Stomach smooth muscle (tissue), 2 donors: ENCODE results near the gene SLC25A1.
"Not testable (repeated sequence)": the region's sequence is repeated elsewhere in the genome, so short reads cannot be mapped to it uniquely, and the experiment has no call there.

Experiments
- H3K27ac ChIP-seq: one replicate; pipeline ENCODE4 v1.7.0; 2013; ENCODE audit warnings: mild to moderate bottlenecking, low read length, inconsistent platforms
- H3K27me3 ChIP-seq, 2 donors: one replicate each; pipeline ENCODE4 v1.7.0; 2013; ENCODE audit warnings: low read length in 2 of 2; ENCODE audit not compliant: insufficient read depth in 2 of 2, control insufficient read depth in 1 of 2
- H3K36me3 ChIP-seq, 2 donors: one replicate each; pipeline ENCODE4 v1.7.0; 2013; ENCODE audit warnings: low read length in 2 of 2; ENCODE audit not compliant: control insufficient read depth in 2 of 2, insufficient read depth in 2 of 2
- H3K4me1 ChIP-seq: one replicate; pipeline ENCODE4 v1.7.0; 2013; ENCODE audit warnings: low read length; ENCODE audit not compliant: control insufficient read depth, insufficient read depth
- H3K4me3 ChIP-seq, 2 donors: one replicate each; pipeline ENCODE4 v1.7.0; 2013; ENCODE audit warnings: low read length in 2 of 2
- H3K9ac ChIP-seq, 2 donors: one replicate each; pipeline ENCODE4 v1.7.0; 2013; ENCODE audit warnings: low read length in 2 of 2, mild to moderate bottlenecking in 1 of 2
- H3K9me3 ChIP-seq, 2 donors: one replicate each; pipeline ENCODE4 v1.7.0; 2013; ENCODE audit warnings: low read length in 2 of 2; ENCODE audit not compliant: control insufficient read depth in 2 of 2
- donor health status: healthy.
- donor health status: Pancreatic carcinoma.

Gene SLC25A1

DNA sequence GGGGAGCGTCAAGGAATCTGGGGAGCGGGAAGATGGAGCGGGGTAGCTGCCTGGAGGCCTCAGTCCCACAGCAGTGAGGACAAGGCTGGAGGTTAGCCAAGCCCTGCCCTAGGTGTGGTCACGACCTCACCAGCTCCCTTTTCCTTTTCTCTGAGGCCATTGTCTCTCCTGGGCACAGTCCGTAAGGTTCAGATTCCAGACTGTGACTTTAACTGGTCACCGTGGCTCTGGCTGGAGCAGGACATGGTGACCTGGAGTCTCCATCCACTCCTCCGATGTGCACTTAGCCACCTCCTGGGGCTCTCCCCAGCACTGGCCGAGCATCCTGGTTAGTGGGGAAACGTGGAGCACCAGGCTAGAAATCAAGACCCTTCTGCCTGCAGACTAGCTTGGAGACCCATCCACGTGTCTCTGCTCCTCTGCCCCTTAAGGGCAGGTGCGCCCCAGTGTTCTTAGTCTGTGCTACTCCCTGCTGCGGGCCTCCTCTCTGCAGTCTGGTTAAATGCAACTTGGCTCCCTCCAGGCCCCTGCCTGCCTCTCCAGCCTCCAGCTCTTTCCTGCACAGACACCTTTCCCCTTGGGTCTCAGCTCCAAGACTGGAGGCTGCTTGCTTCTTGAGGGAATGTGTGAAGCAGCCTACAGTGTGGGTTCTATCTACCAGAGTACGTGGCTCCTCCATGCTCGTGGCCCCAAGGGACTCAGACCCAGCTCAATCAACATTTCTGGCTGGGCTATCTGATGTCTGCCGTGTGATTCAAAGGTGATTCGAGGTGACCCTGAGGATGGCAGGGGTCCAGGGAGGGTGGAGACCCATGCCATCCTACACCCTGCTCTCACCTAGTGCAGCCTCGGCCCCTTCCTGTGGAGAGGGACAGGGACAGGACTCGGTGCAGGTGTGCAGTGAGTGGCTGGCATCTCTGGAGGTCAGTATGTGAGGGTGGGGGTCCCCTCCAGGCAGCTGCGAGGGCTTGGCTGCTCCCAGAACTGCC, 5.2 kb downstream of the SLC25A1 start:
- Histone ChIP-seq H3K27me3 (peaks cover 7 to 14% of the 10 kb centered on the region in 2 donors), H3K4me3 (peak overlapping the region in 1 of 2 donors; percentile 94), H3K27ac (no peak overlapping the region), H3K36me3 (no peaks in the 10 kb centered on the region), H3K4me1 (peaks cover 64% of the 10 kb centered on the region), H3K9ac (peak overlapping the region in 1 of 2 donors; percentile 98), H3K9me3 (no peaks in the 10 kb centered on the region)

- Histone ChIP-seq H3K27me3 (peaks cover 15 to 20% of the 10 kb centered on the region in 2 donors), H3K36me3 (no peaks in the 10 kb centered on the region), H3K9me3 (no peaks in the 10 kb centered on the region), H3K4me1 (peaks cover 59% of the 10 kb centered on the region), H3K4me3 (peak overlapping the region; percentile 90 to 94), H3K27ac (peak overlapping the region; percentile 91), H3K9ac (peak overlapping the region; percentile 97 to 98)
Observed at GRCh38 chr22:19172213-19173046, 6.1 kb downstream of the SLC25A1 start.

DNA sequence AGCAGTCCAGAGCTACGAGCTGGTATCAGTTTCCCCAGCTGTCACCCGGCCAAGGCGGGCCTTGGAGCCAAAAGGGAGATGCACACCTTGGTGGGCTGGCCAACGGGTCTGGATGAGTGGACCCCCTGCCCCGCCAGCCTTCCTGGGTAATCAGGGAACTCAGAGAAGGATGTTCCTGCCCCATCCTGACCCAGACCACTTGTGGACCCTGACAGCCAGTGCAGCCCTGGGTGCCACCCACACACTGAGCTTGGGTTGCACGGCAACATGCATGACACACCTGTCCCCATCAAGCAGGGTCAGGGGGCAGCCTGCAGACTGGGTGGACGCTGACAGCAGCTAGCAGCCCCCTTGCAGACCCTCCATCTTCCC, 8.6 kb downstream of the SLC25A1 start:
- H3K36me3 ChIP-seq, result no peaks in the 10 kb centered on the region
- H3K27ac ChIP-seq, result no peak overlapping the region
- H3K4me3 ChIP-seq, result peak overlapping the region; percentile 28 to 62
- H3K4me1 ChIP-seq, result peaks cover 51% of the 10 kb centered on the region
- H3K9me3 ChIP-seq, result no peaks in the 10 kb centered on the region
- H3K27me3 ChIP-seq, result peaks cover 23 to 25% of the 10 kb centered on the region in 2 donors
- peak overlapping the region; percentile 36 to 49 for H3K9ac ChIP-seq

DNA sequence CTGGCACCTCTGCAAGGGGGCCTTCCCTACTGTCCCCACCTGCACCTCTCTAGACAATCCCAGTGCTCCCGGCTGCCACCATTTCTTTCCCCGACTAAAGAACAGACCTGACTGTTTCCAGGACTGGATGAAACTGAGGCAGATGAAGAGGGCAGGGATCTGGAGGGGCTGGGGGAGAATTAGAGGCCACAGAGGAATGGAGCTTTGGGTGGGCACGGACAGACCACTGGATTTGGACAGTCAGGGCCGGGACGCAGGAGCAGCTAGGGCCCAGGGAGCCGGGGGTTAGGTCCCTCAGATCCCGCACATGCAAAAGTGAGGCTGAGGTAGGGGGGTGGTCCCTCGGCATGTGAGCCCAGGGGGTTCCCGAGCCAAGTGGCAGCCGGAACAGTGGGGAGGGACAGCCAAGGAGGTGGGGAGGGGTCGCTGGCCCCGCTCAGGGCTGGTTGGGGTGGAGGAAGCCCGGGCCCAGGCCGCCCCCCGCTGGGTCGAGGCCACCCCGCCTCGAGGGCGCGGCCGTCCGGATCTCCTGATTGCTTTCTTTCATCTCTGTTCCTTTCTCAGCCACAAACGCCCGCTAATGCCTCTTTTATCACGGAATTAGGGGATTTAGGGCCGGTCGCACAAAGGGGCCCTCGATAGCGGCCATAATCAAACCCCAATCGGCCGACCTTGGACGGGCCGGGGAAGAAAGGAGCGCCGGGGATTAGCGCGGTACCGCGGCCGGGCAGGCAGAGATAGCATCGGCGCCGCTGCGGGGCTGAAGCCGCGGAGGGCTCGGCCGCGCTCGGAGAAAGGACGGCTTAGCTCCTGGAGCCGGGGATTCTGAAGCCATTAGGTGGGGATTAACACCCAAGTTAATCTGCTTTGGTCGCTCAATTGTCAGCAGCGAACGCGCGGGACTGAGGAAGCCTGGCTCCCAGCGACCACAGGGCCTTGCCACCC, 9.3 kb downstream of the SLC25A1 start:
- H3K36me3 ChIP-seq, result no peaks in the 10 kb centered on the region
- H3K27me3 ChIP-seq, result peaks cover 23 to 28% of the 10 kb centered on the region in 2 donors
- H3K27ac ChIP-seq, result no peak overlapping the region
- peak overlapping the region; percentile 36 to 49 for H3K9ac ChIP-seq
- H3K4me3 ChIP-seq, result peak overlapping the region; percentile 28 to 62
- H3K4me1 ChIP-seq, result peaks cover 46% of the 10 kb centered on the region
- H3K9me3 ChIP-seq, result no peaks in the 10 kb centered on the region

GRCh38 chr22:19168088-19168890, 10.2 kb downstream of the SLC25A1 start:
- peaks cover 39% of the 10 kb centered on the region for H3K4me1 ChIP-seq
- H3K9ac ChIP-seq, result no peak overlapping the region
- no peak overlapping the region for H3K27ac ChIP-seq
- no peaks in the 10 kb centered on the region for H3K9me3 ChIP-seq
- H3K36me3 ChIP-seq, result no peaks in the 10 kb centered on the region
- H3K4me3 ChIP-seq, result no peak overlapping the region
- peaks cover 25 to 28% of the 10 kb centered on the region in 2 donors for H3K27me3 ChIP-seq

DNA sequence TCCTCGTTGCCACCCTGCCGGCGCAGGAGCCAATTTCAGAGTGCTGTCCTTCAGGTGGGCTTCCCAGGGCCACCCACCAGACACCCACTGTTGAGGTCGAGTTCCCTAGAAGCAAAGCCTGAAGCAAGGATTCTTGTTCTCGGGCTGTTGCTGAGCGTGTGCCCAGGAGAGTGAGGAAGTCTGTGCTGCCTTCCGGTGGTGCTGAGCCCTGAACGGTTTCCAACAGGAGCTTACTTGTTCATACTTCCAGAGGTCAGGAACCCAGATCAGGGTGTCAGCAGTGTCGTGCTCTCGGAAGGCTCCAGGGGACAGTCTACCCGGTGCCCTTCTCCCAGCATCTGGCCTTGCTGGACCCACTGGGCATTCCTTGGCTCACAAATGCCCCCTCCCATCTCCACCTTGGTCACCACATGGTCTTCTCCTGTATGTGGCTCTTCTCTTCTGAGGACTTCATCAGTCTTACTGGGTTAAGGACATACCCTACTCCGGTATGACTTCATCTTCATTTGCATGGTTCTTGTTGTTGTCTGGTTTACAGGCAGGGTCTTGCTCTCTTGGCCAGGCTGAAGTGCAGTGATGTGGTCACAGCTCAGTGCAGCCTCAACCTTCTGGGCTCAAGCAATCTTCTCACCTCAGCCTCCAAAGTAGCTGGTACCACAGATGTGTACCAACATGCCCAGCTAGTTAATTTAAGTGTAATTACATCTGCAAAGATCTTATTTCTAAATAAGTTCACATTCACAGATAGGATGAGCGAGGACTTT, 11.2 kb downstream of the SLC25A1 start:
- Histone ChIP-seq H3K27me3 (peaks cover 25 to 28% of the 10 kb centered on the region in 2 donors), H3K27ac (no peak overlapping the region), H3K4me1 (peaks cover 29% of the 10 kb centered on the region), H3K4me3 (no peak overlapping the region), H3K36me3 (no peaks in the 10 kb centered on the region), H3K9me3 (no peaks in the 10 kb centered on the region), H3K9ac (no peak overlapping the region)

DNA sequence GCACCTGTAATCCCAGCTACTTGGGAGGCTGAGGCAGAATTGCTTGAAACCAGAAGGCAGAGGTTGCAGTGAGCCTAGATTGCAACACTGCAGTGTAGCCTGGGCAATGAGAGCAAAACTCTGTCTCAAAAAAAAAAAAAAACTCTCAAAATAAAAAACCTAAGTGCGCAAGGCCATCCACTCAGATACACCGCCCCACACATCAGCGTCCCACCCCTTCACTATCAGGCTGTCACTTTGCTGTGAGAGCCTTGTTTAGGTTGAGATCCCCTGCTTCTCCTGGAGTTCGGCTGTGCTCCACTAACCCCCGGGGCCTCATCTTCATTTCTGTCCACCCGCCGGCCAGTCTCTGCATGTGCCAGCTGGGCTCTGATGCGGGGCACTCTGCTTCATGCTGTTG, 12.1 kb downstream of the SLC25A1 start:
- H3K27ac ChIP-seq, result no peak overlapping the region
- H3K4me3 ChIP-seq, result no peak overlapping the region
- no peaks in the 10 kb centered on the region for H3K36me3 ChIP-seq
- peaks cover 25 to 28% of the 10 kb centered on the region in 2 donors for H3K27me3 ChIP-seq
- H3K9me3 ChIP-seq, result no peaks in the 10 kb centered on the region
- no peak overlapping the region for H3K9ac ChIP-seq
- peaks cover 24% of the 10 kb centered on the region for H3K4me1 ChIP-seq

DNA sequence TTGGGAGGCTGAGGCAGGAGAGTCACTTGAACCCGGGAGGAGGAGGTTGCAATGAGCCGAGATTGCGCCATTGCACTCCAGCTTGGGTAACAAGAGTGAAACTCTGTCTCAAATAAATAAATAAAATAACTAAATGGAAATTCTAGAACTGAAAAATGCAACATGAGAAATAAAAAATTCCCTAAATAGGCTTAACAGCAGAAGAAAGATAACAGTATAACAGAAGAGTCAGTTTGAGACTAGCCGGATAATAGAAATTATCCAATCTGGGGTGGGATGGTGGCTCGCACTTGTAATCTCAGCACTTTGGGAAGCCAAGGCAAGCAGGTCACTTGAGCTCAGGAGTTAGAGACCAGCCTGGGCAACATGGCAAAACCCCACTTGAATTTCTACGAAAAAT, 14.1 kb downstream of the SLC25A1 start:
- peaks cover 25 to 28% of the 10 kb centered on the region in 2 donors for H3K27me3 ChIP-seq
- H3K9ac ChIP-seq, result no peak overlapping the region
- no peak overlapping the region for H3K27ac ChIP-seq
- no peaks in the 10 kb centered on the region for H3K36me3 ChIP-seq
- peaks cover 7% of the 10 kb centered on the region for H3K4me1 ChIP-seq
- H3K9me3 ChIP-seq, result no peaks in the 10 kb centered on the region
- no peak overlapping the region for H3K4me3 ChIP-seq

- H3K4me1 ChIP-seq, H3K36me3 ChIP-seq, H3K27ac ChIP-seq, H3K9me3 ChIP-seq, H3K27me3 ChIP-seq, H3K4me3 ChIP-seq, H3K9ac ChIP-seq: not testable (repeated sequence)
Observed at GRCh38 chr22:19158649-19159048, 19.9 kb downstream of the SLC25A1 start.
